ENCODE data around the gene ZNF565.

- TF ChIP-seq CTCF (IDR thresholded peaks at IDR 0.05): no peak
- TF ChIP-seq EZH2 (IDR thresholded peaks at IDR 0.05): no peak
Measured at GRCh38 chr19:36246006-36246481, 31.6 kb upstream of the ZNF565 start.

All from neural progenitor cell (in vitro differentiated cells).